Caki2 (cell line): ENCODE measurements around the gene GRIK4. TPM values are rescaled to one million over a fixed set of nuclear protein-coding genes. Genes with fewer than 3 reads are reported as not detected.
"Not testable (repeated sequence)": the region's sequence is repeated elsewhere in the genome, so short reads cannot be mapped to it uniquely, and the experiment has no call there.

Source experiments
- DNase-seq: peaks from one replicate; pipeline ENCODE4 v3.0.0-alpha.2; 2015; ENCODE audit warnings: low read depth
- in situ Hi-C: cut with HindIII; loops from 2 replicates; pipeline ENCODE4 v1.10.0; 2016; ENCODE audit warnings: low sequenced_read_pairs, low pct_unique_long_range_greater_than_20kb, mixed read lengths
- total RNA-seq: library from RNA; depleted of rRNA; stranded (reverse); fragments of >200 nt; shearing (Covaris generic); gene quantifications from 2 replicates; pipeline ENCODE4 v1.2.3, GENCODE V29; 2014; ENCODE audit warnings: low replicate concordance

Gene GRIK4
- total RNA-seq, 1 experiment from 2014 or later = not detected

DNA sequence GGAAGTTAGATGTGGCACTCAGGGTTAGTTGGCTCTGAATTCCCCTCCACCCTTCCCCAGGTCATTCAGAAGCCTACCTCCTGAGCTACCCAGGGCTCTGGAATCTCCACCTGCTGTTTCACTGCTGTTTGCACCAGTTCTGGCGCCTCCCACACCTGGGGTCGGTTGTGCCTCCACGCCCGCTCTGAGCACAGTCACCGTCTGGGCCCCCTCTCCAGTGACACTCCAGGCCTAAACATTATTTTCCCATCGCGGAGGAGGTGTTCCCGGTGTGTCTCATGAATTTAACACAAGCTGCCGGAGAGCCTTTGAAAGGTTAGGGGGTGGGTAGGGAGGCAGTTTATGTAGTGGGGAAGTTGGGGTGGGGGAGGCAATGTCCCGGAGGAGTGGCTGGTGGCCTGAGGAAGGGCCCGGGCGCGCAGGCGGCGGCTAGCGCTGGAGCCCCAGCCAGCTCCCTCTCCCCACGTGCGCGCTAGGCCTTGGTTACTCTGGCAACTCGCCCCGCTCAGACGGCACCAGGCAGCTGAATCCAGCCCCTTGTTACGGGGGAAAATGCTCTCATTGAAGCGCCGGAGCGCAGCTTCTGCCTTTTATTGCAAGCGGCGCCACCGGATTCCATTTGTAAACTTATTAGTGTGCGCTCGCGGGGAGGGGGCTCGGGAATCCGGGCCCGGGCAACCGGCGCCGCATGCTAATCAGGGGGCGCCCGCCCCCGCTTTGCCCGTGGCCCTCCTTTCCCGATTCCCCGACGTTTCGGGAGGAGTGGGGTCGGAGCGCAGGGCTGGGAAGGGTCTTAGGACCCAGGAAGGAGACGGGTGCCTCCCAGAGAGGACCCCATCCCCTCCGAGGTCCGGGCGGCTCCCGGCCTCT is 52.4 kb downstream of the GRIK4 start:
- in situ Hi-C loops = no loop called here
- DNase-seq = no peak

DNA sequence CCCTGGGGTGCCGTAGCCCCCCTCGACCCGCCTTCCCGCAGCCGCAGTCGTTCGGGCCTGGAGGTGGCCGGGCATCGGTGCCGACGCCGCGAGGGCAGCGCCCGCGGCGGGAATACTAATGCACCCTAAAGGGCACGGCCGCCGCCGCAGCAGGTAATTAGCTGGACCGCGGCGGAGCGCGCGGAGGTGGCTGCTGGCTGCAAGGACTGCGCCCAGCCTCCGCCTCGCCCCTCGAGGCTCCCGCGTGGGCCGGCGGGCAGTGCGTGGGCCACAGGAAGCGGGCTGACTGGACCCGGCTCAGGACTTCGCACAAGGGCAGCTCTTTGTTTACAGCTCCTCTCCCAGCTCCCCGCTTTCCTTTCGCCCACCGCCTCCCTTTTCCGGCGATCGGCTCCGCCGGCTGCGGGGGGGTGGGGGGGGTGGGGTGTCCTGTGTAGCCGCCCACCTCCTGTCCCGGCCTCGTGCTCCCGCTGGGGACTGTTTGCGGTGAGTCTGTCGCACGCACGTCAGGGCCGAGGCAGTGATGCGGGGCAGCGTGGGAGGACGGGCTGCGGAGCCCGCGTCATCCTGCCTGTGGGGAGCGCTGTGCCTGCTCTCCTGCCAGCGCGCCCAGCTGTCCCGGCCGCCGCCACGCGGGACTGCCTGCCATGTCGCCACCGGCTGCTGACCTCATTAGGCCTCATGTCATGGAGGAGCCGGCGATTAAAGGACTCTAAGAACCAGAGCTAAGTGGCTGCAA is 53.2 kb downstream of the GRIK4 start:
- DNase-seq = no peak
- in situ Hi-C loops = no loop called here

DNA sequence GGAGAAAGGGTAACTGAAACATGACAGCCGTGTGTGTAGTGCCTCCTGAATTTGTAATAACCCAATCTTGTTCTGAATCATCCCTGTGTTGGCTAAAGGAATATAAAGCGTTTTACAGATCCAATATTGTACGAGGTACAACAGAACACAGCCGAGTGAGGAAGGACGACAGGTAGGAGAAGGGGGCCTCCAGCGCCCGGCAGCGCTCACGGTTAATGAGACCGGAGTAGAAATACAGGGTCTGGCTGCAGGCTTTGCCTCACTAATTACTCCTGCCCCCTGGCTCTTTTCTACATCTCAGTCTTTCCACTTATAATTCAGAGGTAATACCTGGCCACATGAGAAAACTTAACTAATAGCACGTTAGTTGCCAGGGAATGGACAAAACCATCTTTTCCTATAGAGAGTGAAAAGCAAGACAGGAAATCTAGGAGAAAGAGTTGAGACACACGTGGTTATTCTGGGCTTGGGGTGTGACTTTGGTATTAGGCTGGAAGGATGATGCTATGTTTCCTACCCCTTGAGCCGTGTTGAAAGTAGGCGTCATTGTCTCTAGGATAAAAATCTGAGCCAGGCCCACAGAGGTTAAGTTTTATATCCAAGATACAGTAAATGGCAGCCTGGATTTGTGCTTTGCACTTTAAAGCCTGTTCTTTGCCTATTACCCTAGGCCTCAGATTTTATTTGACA is 54.1 kb downstream of the GRIK4 start:
- DNase-seq = no peak
- in situ Hi-C loops = no loop called here

DNA sequence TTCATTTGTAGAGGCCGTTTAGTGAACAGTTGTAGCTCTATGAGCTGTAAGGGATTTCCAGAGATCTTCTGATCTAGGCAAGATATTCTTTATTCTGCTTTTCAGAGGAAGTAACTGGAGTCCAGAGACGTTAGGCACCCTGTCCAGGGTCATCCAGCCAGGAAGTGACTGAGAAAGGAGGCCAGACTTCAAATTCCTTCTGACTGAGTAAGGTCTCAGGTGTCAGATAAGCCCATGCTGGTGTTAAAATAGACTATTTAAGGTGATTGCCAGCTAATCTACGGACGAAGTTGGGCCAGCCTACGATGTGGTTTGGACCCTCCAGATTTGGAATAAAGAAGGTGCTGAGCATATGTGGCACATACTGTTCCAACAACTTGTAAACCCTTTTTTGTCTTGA is 54.6 kb downstream of the GRIK4 start:
- no peak for DNase-seq
- in situ Hi-C loops = no loop called here

DNA sequence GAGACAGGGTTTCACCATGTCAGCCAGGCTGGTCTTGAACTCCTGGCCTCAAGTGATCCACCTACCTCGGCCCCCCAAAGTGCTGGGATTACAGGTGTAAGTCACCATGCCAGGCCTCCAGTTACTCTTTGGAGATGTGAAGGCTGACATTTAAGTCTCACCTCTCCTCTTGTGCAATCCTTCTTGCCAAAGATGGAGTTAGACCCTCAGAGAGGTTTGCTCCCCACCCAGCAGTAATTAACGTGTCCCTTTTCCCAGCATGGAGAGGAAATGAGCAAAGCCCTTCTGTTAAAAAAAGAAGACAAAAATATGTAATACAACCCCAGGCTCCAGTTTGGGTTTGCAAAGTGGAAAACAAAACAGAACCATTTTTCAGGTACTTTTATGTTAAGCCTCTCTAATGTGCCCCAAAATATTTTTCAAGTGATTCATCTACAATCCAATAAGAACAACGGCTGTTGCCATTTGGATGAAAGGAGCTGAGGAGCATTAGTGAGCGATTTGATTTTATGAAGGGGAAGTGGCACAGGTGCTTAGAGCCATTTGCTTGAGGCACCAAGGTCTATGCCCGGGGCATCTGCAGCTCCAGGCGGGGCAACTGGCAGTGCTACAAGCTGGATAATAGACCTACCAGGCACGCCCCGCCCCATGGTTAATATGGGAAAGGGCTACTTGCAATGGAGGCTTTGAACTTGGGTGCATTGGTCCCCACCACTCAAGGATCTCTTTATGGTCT is 57.2 kb downstream of the GRIK4 start:
- DNase-seq = no peak
- in situ Hi-C loops = no loop called here

DNA sequence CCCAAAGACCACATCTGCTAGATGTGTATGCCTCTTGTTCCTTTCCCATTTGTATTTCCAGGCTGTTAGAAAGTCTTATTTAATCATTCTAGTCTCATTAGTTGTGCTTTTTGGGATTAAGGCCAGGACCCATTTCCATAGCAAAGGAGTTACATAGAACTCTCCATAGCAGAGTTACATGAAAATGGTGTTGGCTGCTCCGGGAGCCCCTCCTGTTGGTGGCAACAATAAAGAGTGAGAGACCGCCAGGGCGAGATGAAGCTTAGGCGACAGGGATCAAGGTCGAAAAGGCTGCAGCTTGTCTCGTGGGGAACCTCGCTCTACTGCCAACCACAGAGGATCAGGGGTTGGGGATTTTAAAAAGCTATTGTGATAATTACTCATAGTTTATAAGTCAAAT is 58.3 kb downstream of the GRIK4 start:
- no peak for DNase-seq
- in situ Hi-C loops = no loop called here

DNA sequence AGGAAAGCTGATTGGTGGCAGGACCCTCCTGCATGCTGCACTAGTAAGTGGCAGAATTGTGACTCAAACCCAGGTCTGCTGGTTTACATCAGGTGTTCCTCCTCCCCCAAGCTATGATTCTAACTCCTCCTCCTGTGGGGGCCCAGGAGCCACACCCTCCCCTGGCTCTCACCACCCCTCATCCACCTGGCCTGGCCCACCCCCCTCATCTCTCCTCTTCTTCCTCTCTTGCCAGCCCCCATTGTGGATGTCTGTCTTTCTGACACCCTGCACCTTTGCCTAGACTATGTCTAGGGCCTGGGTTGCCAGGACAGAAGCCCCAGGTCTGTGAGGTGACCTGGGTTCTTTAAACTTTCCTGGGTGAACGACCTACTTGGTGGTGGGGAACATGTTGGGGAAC is 59.9 kb downstream of the GRIK4 start:
- DNase-seq = no peak
- in situ Hi-C loops = no loop called here

DNA sequence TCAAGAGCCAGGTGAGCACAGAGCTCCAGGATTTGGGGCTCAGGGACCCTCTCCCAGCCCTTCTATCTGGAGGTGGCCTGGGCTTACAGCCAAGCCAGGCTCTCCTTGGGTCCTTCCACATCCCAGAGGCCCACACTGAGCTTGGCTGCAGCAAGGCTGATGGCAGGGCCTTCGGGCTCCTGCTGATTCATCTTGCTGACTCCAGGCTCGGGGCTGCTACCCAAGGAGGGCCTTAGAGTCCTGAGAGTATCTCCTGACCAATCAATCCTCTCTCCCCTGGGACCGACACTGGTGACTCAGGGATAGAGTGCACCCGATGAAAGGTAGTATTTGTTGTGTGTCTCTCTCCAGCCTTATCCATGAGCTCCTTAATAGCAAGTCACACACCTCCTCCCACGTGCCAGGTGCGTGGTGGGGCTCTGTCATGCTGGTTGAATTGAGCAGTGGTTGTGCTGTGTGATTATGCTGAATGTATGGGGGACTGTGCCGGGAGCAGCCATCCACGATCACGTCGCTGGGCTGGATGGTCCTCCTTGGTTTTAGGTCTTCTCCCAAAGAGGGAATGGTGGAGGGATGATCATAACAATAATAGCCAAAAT is 62.3 kb downstream of the GRIK4 start:
- in situ Hi-C loops = no loop called here
- no peak for DNase-seq

DNA sequence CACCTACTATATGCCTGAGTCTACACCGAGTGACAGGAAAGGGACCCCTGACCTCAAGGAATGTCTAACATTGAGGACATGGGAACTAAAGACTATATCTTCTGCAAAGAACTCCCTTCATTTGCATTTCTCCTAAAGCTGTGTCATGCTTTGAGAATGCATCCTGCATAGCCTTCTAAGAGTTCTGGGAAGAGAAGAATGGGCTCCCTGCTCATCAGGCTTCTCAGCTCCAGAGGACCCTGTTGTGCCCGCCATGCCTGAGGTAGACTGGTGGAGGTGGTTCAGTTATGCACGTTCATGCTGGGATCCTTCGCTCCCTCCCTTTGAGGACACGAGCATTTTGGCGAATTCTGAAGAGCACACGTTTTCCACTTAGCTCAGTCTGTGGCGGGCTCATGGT is 63.3 kb downstream of the GRIK4 start:
- DNase-seq = no peak
- in situ Hi-C loops = no loop called here

DNA sequence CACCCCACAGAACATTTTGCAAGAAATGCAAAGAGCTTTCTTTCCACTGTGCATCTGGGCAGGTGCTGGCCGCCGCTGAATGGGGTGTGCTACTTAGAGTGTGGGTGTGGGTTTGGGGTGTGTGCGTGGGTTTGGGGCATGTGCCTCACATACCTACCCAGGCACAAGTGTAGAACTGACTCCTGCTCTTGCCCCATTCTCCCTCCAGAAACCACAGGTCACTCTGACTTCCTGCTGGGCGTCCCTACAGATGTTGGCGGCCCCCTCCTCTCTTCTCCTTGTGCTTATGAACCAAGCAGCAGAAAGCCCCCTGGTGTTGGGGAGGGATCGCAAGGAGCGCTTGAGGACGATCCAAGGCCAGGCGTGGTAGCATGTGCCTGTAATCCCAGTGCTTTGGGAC is 63.9 kb downstream of the GRIK4 start:
- in situ Hi-C loops = no loop called here

DNA sequence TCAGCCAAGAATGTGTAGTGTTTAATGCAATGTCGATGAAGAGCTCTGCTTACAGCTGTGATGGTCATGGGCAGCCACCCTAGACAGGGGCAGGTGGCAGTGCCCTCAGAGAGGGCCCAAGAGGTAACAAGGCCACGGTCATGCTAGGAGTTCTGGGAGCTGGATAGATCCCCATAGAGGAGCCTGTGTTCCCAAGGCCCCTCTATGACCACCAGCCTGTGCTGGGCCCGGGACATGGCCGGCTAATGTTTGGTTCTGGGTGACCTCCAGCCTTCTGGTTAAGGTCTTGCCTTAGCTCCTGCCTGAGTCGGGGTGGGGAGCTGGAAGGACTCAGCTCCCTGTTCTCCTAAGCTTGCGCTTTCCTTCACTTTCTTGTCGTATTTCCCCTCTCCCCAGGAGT is 65.1 kb downstream of the GRIK4 start:
- DNase-seq = no peak
- in situ Hi-C loops = no loop called here

More for the DNA sequence above, 63.9 kb downstream of the GRIK4 start:
- no peak for DNase-seq

DNA sequence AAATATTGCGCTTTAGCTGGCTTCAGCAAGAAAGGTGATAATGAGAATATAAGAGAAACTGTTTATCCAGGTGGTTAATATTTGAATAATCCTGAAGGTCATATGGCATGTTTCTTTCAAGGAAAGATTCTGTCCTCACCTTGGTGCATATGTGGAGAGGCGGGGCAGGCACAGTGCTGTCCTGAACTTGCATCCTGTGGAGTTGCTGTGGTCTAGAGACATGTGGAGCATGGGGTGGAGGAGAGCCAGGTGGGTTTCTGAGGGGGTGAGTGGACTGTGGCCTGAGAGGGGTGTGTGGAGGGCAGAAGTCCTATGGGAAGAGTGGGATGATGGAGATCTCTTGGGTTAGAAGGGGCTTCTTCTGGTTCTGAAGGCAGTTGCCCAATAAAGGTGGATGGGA is 65.5 kb downstream of the GRIK4 start:
- DNase-seq = no peak
- in situ Hi-C loops = no loop called here

DNA sequence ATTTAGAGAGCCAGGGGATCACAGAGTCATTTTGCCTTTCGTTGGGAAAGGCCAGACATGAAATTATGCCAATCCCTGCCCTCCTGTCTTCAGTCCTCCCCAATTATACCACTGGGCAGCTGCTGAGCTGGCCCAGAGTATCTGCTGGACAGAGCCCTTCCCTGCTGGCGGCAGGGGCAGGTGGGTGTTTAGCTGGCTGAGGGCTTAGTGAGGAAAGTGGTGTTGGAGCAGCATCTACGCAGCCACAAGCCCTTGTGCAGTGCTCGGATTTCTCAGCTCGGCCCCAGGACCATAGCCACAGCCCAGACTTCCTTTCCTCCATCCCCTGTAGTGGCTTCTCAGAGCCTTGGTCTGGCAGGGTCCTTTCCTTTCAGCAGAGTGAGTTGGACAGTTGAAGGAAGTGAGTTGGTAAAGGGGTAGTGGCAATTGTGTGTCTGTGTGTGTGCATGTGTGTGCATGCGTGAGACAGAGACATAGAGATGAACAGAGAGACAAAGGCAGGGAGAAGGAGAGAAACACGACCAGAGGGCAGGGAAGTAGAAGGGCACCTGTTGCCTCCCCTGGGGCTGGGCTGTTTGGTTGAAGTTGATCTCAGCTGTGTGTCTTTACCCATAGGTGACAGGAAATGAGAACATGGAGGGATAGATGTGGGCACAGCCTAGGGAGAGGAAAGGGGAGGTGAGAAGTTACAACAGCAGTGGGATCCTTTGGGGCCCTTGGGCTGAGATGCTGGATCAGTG is 66.2 kb downstream of the GRIK4 start:
- DNase-seq = no peak
- in situ Hi-C loops = no loop called here

DNA sequence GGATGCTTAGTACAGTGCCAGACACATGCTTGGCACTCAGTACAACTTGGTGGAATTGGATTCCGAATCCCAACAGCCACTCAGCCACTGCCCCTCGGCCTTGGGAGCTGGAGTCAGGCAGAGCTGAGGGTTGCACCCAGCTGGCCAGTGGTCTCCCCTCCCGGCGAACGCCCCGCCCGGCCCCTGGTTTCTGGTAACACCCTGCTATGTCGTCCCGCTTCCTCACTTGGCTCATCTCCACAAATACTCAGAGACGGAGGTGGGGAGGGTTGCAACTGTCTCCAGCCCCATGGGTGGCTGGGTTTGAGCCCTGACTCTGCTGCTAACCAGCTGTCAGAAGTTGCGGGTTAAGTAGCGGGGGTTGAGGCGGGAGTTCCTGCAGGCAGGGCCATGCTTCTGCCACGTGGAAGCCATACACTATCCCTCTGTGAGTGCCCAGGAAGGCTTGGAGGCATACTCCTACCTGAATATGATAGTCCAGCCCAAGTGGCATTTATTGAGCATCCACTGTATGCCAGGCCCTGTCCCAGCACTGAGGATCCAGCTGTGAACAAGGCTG is 67.1 kb downstream of the GRIK4 start:
- no peak for DNase-seq
- in situ Hi-C loops = no loop called here

DNA sequence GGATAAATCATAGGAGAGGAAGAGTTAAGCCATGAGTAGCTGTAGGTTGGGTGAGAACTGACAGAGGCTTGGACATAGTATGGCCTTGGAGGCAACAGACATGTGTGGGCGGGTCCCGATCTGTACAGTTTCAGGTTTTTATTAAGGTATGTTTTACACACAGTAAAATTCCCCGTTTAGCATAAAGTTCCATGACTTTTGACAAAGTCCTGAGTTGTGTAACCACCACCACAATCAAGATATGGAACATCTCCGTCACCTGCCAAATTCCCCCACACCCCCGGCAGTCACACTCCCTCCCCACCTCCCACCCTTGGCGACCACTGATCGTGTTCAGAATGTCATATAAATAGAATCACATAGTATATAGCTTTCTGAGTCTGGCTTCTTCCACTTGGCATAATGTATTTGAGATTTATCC is 68.1 kb downstream of the GRIK4 start:
- in situ Hi-C loops = no loop called here
- DNase-seq = no peak

DNA sequence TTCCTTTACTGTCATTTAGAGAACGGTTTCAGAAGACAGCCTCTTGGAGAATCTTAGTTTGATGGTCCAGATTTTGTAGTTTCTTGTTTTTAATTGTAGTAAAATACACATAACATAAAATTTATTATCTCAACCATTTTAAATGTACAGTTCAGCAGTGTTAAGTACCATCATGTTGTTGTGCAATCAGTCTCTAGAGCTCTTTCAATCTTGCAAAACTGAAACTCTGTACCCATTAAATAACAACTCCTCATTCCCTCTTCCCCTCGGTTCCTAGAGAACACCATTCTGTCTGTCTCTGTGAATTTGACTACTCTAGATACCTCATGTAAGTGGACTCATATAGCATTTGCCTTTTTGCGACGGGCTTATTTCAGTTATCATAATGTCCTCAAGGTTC is 69.8 kb downstream of the GRIK4 start:
- no peak for DNase-seq
- in situ Hi-C loops = no loop called here

DNA sequence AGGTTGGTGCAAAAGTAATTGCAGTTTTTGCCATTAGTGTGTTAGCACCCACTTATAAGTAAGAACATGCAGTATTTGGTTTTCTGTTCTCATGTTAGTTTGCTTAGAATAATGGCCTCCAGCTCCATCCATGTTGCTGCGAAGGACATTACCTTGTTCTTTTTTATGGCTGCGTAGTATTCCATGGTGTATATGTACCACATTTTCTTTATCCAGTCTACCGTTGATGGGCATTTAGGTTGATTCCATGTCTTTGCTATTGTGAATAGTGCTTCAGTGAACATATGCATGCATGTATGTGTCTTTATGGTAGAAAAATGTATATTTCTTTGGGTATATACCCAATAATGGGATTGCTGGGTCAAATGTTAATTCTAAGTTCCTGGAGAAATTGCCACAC is 71.0 kb downstream of the GRIK4 start:
- in situ Hi-C loops, DNase-seq: not testable (repeated sequence)
